Globus pallidus (tissue), 1 donor: ENCODE data around the gene ETV4.
"Not testable (repeated sequence)": the region's sequence is repeated elsewhere in the genome, so short reads cannot be mapped to it uniquely, and the experiment has no call there.

Source experiments
- DNase-seq: peaks from one replicate; pipeline ENCODE4 v3.0.0-alpha.2; 2015; ENCODE audit warnings: low spot score

Gene ETV4

DNA sequence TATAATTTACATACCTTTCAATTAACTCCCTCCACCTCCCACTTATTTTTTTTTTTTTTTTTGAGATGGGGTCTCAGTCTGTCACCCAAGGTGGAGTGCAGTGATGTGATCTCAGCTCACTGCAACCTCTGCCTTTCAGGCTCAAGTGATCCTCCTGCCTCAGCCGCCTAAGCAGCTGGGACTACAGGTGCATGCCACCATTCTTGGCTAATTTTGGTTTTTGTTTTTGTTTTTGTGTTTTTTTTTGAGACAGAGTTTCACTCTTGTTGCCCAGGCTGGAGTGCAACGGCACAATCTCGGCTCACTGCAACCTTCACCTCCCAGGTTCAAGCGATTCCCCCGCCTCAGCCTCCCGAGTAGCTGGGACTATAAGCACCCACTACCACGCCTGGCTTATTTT is 36.7 kb downstream of the ETV4 start:
- DNase-seq: not testable (repeated sequence)

DNA sequence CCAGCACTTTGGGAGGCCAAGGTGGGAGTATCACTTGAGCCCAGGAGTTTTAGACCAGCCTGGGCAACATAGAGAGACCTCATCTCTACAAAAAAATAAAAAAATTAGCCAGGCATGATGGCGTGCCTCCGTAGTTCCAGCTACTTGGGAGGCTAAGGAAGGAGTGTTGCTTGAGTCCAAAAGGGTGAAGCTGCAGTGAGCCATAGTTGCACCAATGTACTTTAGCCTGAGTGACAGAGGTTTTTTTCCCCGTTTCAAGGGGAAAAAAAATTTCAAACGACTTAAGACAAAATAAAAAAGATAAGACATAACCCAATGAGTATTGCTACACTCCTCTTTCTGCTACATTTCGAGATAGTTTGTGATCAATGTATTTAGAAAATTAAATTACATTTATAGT is 55.5 kb downstream of the ETV4 start:
- no peak for DNase-seq

GRCh38 chr17:43483674-43484551 is 62.2 kb downstream of the ETV4 start, which contains the start of gene DHX8:
TSS of gene DHX8 (plus strand) at chr17:43483975. CDS start at chr17:43484038, 63 bp downstream.
- DNase-seq: peak; percentile 99

DNA sequence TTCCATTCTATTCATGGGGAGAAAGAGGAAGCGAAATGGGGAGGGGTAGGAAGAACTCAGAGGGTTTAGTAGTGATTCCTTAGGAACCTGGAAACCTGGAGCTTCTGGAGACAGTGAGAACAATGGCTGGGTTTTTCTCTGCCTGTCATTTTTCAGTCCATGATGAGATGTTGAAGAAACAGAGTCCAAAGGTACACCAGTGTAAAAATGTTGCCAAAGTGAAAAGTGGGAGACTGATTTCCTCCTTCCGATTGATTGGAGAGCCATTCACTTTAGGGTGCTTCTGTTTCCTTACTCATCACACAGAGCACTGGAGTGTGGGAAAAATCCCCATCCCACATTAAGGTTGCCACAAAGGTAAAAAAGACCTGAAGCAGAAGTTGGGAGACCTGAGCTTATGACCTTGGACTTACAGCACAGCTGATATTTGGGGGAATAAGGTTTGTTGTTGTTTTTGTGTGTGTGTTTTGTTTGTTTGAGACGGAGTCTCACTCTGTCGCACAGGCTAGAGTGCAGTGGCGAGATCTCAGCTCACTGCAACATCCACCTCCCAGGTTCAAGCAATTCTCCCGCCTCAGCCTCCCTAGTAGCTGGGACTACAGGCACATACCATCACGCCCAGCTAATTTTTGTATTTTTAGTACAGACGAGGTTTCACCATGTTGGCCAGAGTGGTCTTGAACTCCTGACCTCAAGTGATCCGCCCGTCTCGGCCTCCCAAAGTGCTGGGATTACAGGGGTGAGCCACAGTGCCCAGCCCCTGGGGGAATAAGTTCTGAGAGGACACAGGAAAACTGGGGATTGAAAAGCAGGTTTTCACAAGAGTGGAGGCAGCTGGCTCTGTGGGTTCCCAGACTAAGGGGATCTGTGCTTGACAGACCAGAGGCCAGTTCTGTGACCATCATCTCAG is 63.8 kb downstream of the ETV4 start:
- no peak for DNase-seq

GRCh38 chr17:43479948-43480347 is 66.2 kb downstream of the ETV4 start:
- no peak for DNase-seq
